KMS-11 (cell line): Measurements from ENCODE around the gene DISP3.

Source experiments
- H2AFZ ChIP-seq: fragments of 200-600 bp; sonication (generic); 2 replicates; pipeline ENCODE4 v1.6.1; 2016; ENCODE audit warnings: antibody characterized with exemption, mixed run types, low read depth
- H3K27ac ChIP-seq: fragments of 200-600 bp; sonication (generic); 2 replicates; pipeline ENCODE4 v1.6.1; 2016; ENCODE audit warnings: mild to moderate bottlenecking, mixed run types
- H3K27me3 ChIP-seq: fragments of 200-600 bp; sonication (generic); 2 replicates; pipeline ENCODE4 v1.6.1; 2017; ENCODE audit warnings: mild to moderate bottlenecking, low read depth, mixed run types, moderate library complexity; ENCODE audit not compliant: insufficient read depth
- H3K36me3 ChIP-seq: fragments of 200-600 bp; sonication (generic); 2 replicates; pipeline ENCODE4 v1.6.1; 2017; ENCODE audit warnings: mild to moderate bottlenecking, mixed run types; ENCODE audit not compliant: insufficient read depth
- H3K4me1 ChIP-seq: fragments of 200-600 bp; sonication (generic); 2 replicates; pipeline ENCODE4 v1.6.1; 2016; ENCODE audit warnings: mild to moderate bottlenecking, low read depth, mixed run types; ENCODE audit not compliant: poor library complexity, severe bottlenecking
- H3K4me2 ChIP-seq: fragments of 200-600 bp; sonication (generic); 2 replicates; pipeline ENCODE4 v1.7.0; 2016; ENCODE audit warnings: mild to moderate bottlenecking, mixed run types
- H3K4me3 ChIP-seq: fragments of 200-600 bp; sonication (generic); IDR thresholded peaks from 2 replicates; pipeline ENCODE4 v1.6.1; 2017; ENCODE audit warnings: low read depth, low read length, mixed read lengths; ENCODE audit not compliant: insufficient read depth
- H3K79me2 ChIP-seq: fragments of 200-600 bp; sonication (generic); 2 replicates; pipeline ENCODE4 v1.6.1; 2016; ENCODE audit warnings: low read depth, mixed run types; ENCODE audit not compliant: insufficient read depth
- H3K9ac ChIP-seq: fragments of 200-600 bp; sonication (generic); 2 replicates; pipeline ENCODE4 v1.6.1; 2016; ENCODE audit warnings: mild to moderate bottlenecking, mixed run types
- H4K20me1 ChIP-seq: fragments of 200-600 bp; sonication (generic); 2 replicates; pipeline ENCODE4 v1.6.1; 2016; ENCODE audit warnings: mild to moderate bottlenecking, mixed run types; ENCODE audit not compliant: insufficient read depth
- TF ChIP-seq, protein P1 (sequence below): fragments of 200-600 bp; sonication (generic); conservative IDR thresholded peaks from 2 replicates; pipeline ENCODE4 v1.6.1; 2017; ENCODE audit warnings: low read depth, mild to moderate bottlenecking, antibody characterized with exemption, low read length, moderate library complexity, mixed read lengths

The DISP3 gene

GRCh38 chr1:11560061-11560460 is 81.1 kb downstream of the DISP3 start:
- TF ChIP-seq, protein P1, sequence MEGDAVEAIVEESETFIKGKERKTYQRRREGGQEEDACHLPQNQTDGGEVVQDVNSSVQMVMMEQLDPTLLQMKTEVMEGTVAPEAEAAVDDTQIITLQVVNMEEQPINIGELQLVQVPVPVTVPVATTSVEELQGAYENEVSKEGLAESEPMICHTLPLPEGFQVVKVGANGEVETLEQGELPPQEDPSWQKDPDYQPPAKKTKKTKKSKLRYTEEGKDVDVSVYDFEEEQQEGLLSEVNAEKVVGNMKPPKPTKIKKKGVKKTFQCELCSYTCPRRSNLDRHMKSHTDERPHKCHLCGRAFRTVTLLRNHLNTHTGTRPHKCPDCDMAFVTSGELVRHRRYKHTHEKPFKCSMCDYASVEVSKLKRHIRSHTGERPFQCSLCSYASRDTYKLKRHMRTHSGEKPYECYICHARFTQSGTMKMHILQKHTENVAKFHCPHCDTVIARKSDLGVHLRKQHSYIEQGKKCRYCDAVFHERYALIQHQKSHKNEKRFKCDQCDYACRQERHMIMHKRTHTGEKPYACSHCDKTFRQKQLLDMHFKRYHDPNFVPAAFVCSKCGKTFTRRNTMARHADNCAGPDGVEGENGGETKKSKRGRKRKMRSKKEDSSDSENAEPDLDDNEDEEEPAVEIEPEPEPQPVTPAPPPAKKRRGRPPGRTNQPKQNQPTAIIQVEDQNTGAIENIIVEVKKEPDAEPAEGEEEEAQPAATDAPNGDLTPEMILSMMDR: no peak
- H3K79me2 ChIP-seq: no peaks in the 10 kb centered on the region
- H3K27me3 ChIP-seq: peaks cover 23% of the 10 kb centered on the region; the same call in 1 of the 2 replicates

GRCh38 chr1:11561740-11562139 is 82.8 kb downstream of the DISP3 start:
- peaks cover 51% of the 10 kb centered on the region for H3K4me1 ChIP-seq
- no peaks in the 10 kb centered on the region for H4K20me1 ChIP-seq

More at GRCh38 chr1:11560061-11560460, 81.1 kb downstream of the DISP3 start:
- Histone ChIP-seq H3K4me1 (peaks cover 34% of the 10 kb centered on the region), H3K9ac (no peak overlapping the region), H3K36me3 (no peaks in the 10 kb centered on the region), H3K4me3 (no peak overlapping the region), H2AFZ (no peak overlapping the region), H3K4me2 (no peak overlapping the region), H3K27ac (no peak overlapping the region), H4K20me1 (no peaks in the 10 kb centered on the region)

DNA sequence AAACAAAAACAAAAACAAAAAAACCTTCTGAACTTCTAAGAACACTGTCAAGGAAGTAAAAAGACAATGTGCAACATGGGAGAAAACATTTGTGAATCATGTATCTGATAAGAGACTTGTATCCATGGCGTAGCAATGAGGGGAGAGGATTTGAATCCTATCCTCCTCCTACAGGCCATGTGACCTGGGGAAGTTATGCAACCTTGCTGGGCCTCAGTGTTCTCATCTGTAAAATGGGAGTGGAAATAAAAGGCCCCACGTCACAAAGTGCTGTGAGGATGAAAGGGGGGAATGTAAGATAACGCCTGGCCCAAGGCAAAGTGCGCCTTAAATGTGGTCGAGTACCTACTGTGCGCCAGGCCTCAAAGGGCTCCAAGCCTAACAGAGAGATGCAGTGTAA is 83.7 kb downstream of the DISP3 start:
- no peak overlapping the region for H3K27ac ChIP-seq
- H4K20me1 ChIP-seq: no peaks in the 10 kb centered on the region
- TF ChIP-seq, protein P1: no peak
- H2AFZ ChIP-seq: no peak overlapping the region
- H3K27me3 ChIP-seq: peaks cover 3% of the 10 kb centered on the region; the same call in 1 of the 2 replicates
- H3K4me3 ChIP-seq: no peak overlapping the region
- no peaks in the 10 kb centered on the region for H3K36me3 ChIP-seq
- no peaks in the 10 kb centered on the region for H3K79me2 ChIP-seq
- H3K4me2 ChIP-seq: no peak overlapping the region
- H3K9ac ChIP-seq: no peak overlapping the region
- H3K4me1 ChIP-seq: peaks cover 60% of the 10 kb centered on the region

More at GRCh38 chr1:11561740-11562139, 82.8 kb downstream of the DISP3 start:
- Histone ChIP-seq H3K79me2 (no peaks in the 10 kb centered on the region), H3K9ac (no peak overlapping the region), H3K4me3 (no peak overlapping the region), H2AFZ (no peak overlapping the region), H3K4me2 (no peak overlapping the region), H3K27ac (no peak overlapping the region), H3K27me3 (peaks cover 9% of the 10 kb centered on the region; the same call in 1 of the 2 replicates), H3K36me3 (no peaks in the 10 kb centered on the region)
- TF ChIP-seq, protein P1: no peak

DNA sequence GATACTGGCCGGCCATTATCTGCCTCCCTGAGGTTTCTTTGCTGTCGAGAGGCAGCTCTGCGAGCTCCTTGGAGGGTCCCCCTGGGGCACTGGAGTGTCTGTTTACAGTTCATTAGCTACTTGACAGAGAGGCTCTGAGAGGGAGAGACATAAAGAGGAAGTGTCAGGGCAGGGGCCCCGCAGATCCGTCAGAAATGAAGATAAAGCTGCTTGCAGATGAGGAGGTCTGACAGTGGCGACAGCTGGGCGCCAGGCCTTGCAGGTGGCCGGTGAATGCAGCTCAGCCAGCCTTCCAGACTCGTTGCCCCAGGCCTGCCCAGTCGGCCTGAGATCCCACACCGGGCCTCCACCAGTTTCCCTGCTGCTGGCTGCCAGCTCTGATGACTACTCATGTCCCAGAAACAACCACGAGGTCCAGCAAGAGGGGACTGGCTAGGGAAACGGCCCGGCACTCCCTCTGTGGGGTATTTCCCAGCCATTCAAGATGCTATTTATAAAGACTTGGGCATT is 84.7 kb downstream of the DISP3 start:
- Histone ChIP-seq H3K4me2 (peak overlapping the region; percentile 86), H3K27me3 (peaks cover under 1% of the 10 kb centered on the region; the same call in 1 of the 2 replicates), H2AFZ (peak overlapping the region; percentile 80), H3K4me1 (peaks cover 70% of the 10 kb centered on the region), H4K20me1 (no peaks in the 10 kb centered on the region), H3K4me3 (no peak overlapping the region), H3K9ac (peak overlapping the region; percentile 50; the same call in 1 of the 2 replicates), H3K79me2 (no peaks in the 10 kb centered on the region), H3K36me3 (no peaks in the 10 kb centered on the region), H3K27ac (peak overlapping the region; percentile 64)
- TF ChIP-seq, protein P1: no peak
